GM12864 (cell line): Measurements from ENCODE around the gene SHCBP1L.
"Not testable (repeated sequence)": the region's sequence is repeated elsewhere in the genome, so short reads cannot be mapped to it uniquely, and the experiment has no call there.

Experiments
- DNase-seq: peaks from one replicate; pipeline ENCODE4 v3.0.0-alpha.2; 2011; ENCODE audit warnings: low read depth
- H3K4me3 ChIP-seq: 2 replicates; pipeline ENCODE4 v1.5.1; 2011; ENCODE audit warnings: mild to moderate bottlenecking, low read depth, low read length, control low read depth
- CTCF ChIP-seq: IDR thresholded peaks from 2 replicates; pipeline ENCODE4 v1.5.1; 2011; ENCODE audit warnings: low read depth, mild to moderate bottlenecking, moderate library complexity, low read length, control low read depth, inconsistent platforms; ENCODE audit errors: missing control alignments

SHCBP1L gene

DNA sequence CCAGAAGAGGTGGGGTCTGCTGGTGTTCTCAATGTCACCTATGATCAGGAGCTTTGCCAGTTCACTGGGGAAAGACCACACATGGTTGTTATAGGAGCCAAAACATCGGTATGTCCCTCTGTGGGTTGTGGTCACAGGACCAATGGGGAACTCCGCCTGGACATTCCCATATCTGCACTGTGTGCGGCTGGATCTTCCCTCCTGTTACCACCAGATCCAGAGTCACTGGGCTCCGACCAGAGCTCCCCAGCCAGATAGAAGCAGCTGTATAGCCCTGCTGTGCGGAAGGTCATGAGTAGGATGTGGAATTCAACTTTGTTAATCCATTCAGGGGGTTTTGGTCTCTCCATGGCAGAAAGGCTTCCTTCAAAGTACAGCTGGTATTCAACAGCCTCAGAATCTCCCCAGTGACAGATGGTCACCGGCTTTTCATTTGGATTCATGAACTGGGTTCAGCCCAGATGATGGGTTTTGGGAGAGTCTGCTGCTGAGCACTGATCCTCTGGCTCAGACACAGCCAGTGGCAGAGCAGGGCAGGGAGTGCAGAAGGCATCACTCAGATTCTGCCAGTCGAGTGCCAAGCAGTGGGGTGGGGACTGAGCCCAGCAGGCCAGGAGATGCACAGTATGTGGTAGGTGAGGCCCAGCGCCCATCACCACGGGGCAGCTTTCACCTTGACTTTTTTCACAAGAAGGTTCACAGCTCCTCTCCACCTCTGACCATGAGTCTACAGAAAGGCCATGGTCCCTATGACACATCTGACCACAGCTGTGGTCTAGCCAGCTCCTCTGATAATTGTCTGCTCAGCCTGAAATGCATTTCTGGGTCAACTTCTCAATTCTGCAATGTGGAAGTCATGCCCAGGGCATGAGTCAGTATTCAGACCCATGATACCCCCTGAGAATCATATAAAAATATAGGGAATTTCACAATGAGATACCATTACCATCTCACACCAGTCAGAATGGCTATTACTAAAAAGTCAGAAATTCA lies 2.9 kb upstream of the SHCBP1L start:
- H3K4me3 ChIP-seq, result no peak overlapping the region
- TF ChIP-seq CTCF, result no peak
- DNase-seq, result no peak

GRCh38 chr1:182953826-182954225 lies 860 bp upstream of the SHCBP1L start:
- no peak overlapping the region for H3K4me3 ChIP-seq
- DNase-seq, result no peak
- no peak for TF ChIP-seq CTCF

- not testable (repeated sequence) for DNase-seq, H3K4me3 ChIP-seq
Observed at GRCh38 chr1:182943336-182943735, 9.6 kb downstream of the SHCBP1L start.

- DNase-seq, H3K4me3 ChIP-seq: not testable (repeated sequence)
Observed at GRCh38 chr1:182942145-182942544, 10.8 kb downstream of the SHCBP1L start.

- no peak overlapping the region for H3K4me3 ChIP-seq
- no peak for TF ChIP-seq CTCF
- no peak for DNase-seq
Observed at GRCh38 chr1:182939413-182939812, 13.6 kb downstream of the SHCBP1L start.

GRCh38 chr1:182935716-182936115 lies 17.2 kb downstream of the SHCBP1L start:
- no peak for DNase-seq
- TF ChIP-seq CTCF, result no peak
- H3K4me3 ChIP-seq, result no peak overlapping the region

DNA sequence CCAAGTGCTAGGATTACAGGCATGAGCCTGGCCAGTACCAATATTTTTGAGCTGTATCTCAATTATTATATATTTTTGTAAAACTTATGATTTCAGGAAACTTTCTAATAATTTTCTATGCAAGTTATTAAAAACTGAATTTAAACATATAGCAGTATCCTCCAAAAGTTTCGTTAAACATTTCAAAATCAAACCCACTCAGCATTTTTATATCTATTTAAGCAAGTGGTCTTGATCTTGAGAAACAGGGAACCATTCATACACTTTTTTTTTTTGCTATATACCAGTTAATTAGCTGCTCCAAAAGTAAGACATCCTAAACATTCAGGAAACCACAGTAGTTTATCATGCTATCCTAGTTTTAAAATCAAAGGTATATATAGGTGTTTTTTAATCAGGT lies 22.0 kb downstream of the SHCBP1L start:
- DNase-seq, result no peak
- no peak overlapping the region for H3K4me3 ChIP-seq
- TF ChIP-seq CTCF, result no peak

- DNase-seq, result no peak
- no peak overlapping the region for H3K4me3 ChIP-seq
- no peak for TF ChIP-seq CTCF
Observed at GRCh38 chr1:182927693-182928433, 25.1 kb downstream of the SHCBP1L start.
